Astrocyte (in vitro differentiated cells and primary cell): Measurements from ENCODE around the gene SLC25A27. TPM values are rescaled to one million over a fixed set of nuclear protein-coding genes. Genes with fewer than 3 reads are reported as not detected.

ENCODE experiments used
- DNase-seq: peaks from one replicate; pipeline ENCODE4 v3.0.0-alpha.2; 2010; ENCODE audit warnings: low read depth
- FAIRE-seq: peaks from 2 replicates; lab custom pipeline; 2011; peaks lifted over from hg19 to GRCh38; lab: Jason Lieb, UNC
- H2AFZ ChIP-seq: 2 replicates; pipeline ENCODE4 v1.6.0; 2012; ENCODE audit warnings: low read depth, low read length, inconsistent platforms
- H3K27ac ChIP-seq: 2 replicates; pipeline ENCODE4 v1.5.1; 2011; ENCODE audit warnings: low read depth, low read length, inconsistent platforms
- H3K27me3 ChIP-seq: 2 replicates; pipeline ENCODE4 v1.6.0; 2011; ENCODE audit warnings: low read length, inconsistent platforms; ENCODE audit not compliant: insufficient read depth
- H3K36me3 ChIP-seq: 2 replicates; pipeline ENCODE4 v1.5.1; 2011; ENCODE audit warnings: low read length, inconsistent platforms; ENCODE audit not compliant: insufficient read depth
- H3K4me1 ChIP-seq: 2 replicates; pipeline ENCODE4 v1.5.1; 2011; ENCODE audit warnings: low read length, inconsistent platforms; ENCODE audit not compliant: insufficient read depth
- H3K4me2 ChIP-seq: 2 replicates; pipeline ENCODE4 v1.6.0; 2012; ENCODE audit warnings: low read length, inconsistent platforms
- H3K4me3 ChIP-seq: 2 replicates; pipeline ENCODE4 v1.5.1; 2011; ENCODE audit warnings: low read depth, mild to moderate bottlenecking, low read length, inconsistent platforms; ENCODE audit not compliant: insufficient read depth
- H3K79me2 ChIP-seq: 2 replicates; pipeline ENCODE4 v1.6.0; 2012; ENCODE audit warnings: mild to moderate bottlenecking, low read length, inconsistent platforms; ENCODE audit not compliant: insufficient read depth
- H3K9ac ChIP-seq: 2 replicates; pipeline ENCODE4 v1.6.0; 2012; ENCODE audit warnings: mild to moderate bottlenecking, low read length, inconsistent platforms
- H3K9me3 ChIP-seq: 2 replicates; pipeline ENCODE4 v1.5.1; 2012; ENCODE audit warnings: low read depth, mild to moderate bottlenecking, low read length, inconsistent platforms; ENCODE audit not compliant: insufficient read depth
- H4K20me1 ChIP-seq: 2 replicates; pipeline ENCODE4 v1.6.0; 2012; ENCODE audit warnings: low read length, inconsistent platforms; ENCODE audit not compliant: insufficient read depth
- H3K27ac Mint-ChIP-seq: one replicate; pipeline ENCODE4 v1.8.0; 2021; ENCODE audit warnings: mild to moderate bottlenecking, mixed read lengths; ENCODE audit not compliant: unreplicated experiment
- H3K27me3 Mint-ChIP-seq: one replicate; pipeline ENCODE4 v1.8.0; 2021; ENCODE audit warnings: low read depth, mixed read lengths; ENCODE audit not compliant: unreplicated experiment
- H3K36me3 Mint-ChIP-seq: one replicate; pipeline ENCODE4 v1.8.0; 2021; ENCODE audit warnings: low read depth, mixed read lengths; ENCODE audit not compliant: unreplicated experiment
- H3K4me1 Mint-ChIP-seq: one replicate; pipeline ENCODE4 v1.8.0; 2021; ENCODE audit warnings: low read depth, mixed read lengths; ENCODE audit not compliant: unreplicated experiment
- H3K4me3 Mint-ChIP-seq: one replicate; pipeline ENCODE4 v1.8.0; 2021; ENCODE audit warnings: mild to moderate bottlenecking, moderate library complexity, mixed read lengths; ENCODE audit not compliant: unreplicated experiment
- H3K9me3 Mint-ChIP-seq: one replicate; pipeline ENCODE4 v1.8.0; 2021; ENCODE audit warnings: mild to moderate bottlenecking, mixed read lengths; ENCODE audit not compliant: unreplicated experiment
- CTCF ChIP-seq: IDR thresholded peaks from 2 replicates; pipeline ENCODE4 v1.5.1; 2011; ENCODE audit warnings: low read depth, mild to moderate bottlenecking, inconsistent platforms, low read length, moderate library complexity; ENCODE audit not compliant: insufficient read depth
- EZH2 ChIP-seq: IDR thresholded peaks from 2 replicates; pipeline ENCODE4 v1.6.1; 2012; ENCODE audit warnings: mild to moderate bottlenecking, low read length, inconsistent platforms; ENCODE audit not compliant: insufficient read depth
- total RNA-seq: library from RNA; stranded (reverse); gene quantifications from 2 replicates; pipeline ENCODE4 v1.2.1, GENCODE V29; 2021

SLC25A27 gene
- total RNA-seq, 1 donor from 2014 or later = 4.3 TPM

- H3K4me1 Mint-ChIP-seq = peaks cover 3% of the 10 kb centered on the region
- no peak for FAIRE-seq
- Histone ChIP-seq H3K27ac (no peak overlapping the region), H3K9ac (no peak overlapping the region), H4K20me1 (no peaks in the 10 kb centered on the region), H3K4me3 (no peak overlapping the region), H3K4me2 (no peak overlapping the region), H3K36me3 (no peaks in the 10 kb centered on the region), H3K9me3 (no peaks in the 10 kb centered on the region), H3K4me1 (no peaks in the 10 kb centered on the region), H3K27me3 (no peaks in the 10 kb centered on the region), H3K79me2 (no peaks in the 10 kb centered on the region), H2AFZ (no peak overlapping the region)
- TF ChIP-seq EZH2 (no peak), CTCF (no peak)
- H3K27ac Mint-ChIP-seq = no peak overlapping the region
- H3K36me3 Mint-ChIP-seq = no peaks in the 10 kb centered on the region
- no peak for DNase-seq
- H3K9me3 Mint-ChIP-seq = no peaks in the 10 kb centered on the region
- no peaks in the 10 kb centered on the region for H3K27me3 Mint-ChIP-seq
- no peak overlapping the region for H3K4me3 Mint-ChIP-seq
Observed at GRCh38 chr6:46637933-46638332, 14.8 kb upstream of the SLC25A27 start.

GRCh38 chr6:46638650-46639049 lies 14.1 kb upstream of the SLC25A27 start:
- no peak for TF ChIP-seq EZH2
- no peak for TF ChIP-seq CTCF
- Mint-ChIP-seq H3K4me1 (peaks cover 3% of the 10 kb centered on the region), H3K36me3 (no peaks in the 10 kb centered on the region), H3K27ac (no peak overlapping the region), H3K9me3 (no peaks in the 10 kb centered on the region), H3K4me3 (no peak overlapping the region), H3K27me3 (no peaks in the 10 kb centered on the region)
- no peak overlapping the region for H3K4me3 ChIP-seq
- no peaks in the 10 kb centered on the region for H3K36me3 ChIP-seq
- H3K27me3 ChIP-seq = no peaks in the 10 kb centered on the region
- no peak overlapping the region for H3K27ac ChIP-seq
- no peak for FAIRE-seq
- no peaks in the 10 kb centered on the region for H3K79me2 ChIP-seq
- H2AFZ ChIP-seq = no peak overlapping the region
- no peaks in the 10 kb centered on the region for H3K4me1 ChIP-seq
- H4K20me1 ChIP-seq = no peaks in the 10 kb centered on the region
- DNase-seq = no peak
- H3K4me2 ChIP-seq = no peak overlapping the region
- H3K9me3 ChIP-seq = no peaks in the 10 kb centered on the region
- no peak overlapping the region for H3K9ac ChIP-seq

GRCh38 chr6:46642928-46643751 lies 9.6 kb upstream of the SLC25A27 start:
- no peaks in the 10 kb centered on the region for H3K36me3 ChIP-seq
- no peak overlapping the region for H3K9ac ChIP-seq
- H3K4me2 ChIP-seq = no peak overlapping the region
- H3K4me3 Mint-ChIP-seq = no peak overlapping the region
- no peak overlapping the region for H3K27ac ChIP-seq
- FAIRE-seq (no peak), DNase-seq (no peak)
- no peaks in the 10 kb centered on the region for H3K4me1 ChIP-seq
- H3K27me3 ChIP-seq = no peaks in the 10 kb centered on the region
- no peaks in the 10 kb centered on the region for H3K79me2 ChIP-seq
- peaks cover 3% of the 10 kb centered on the region for H3K4me1 Mint-ChIP-seq
- H4K20me1 ChIP-seq = no peaks in the 10 kb centered on the region
- H3K4me3 ChIP-seq = no peak overlapping the region
- H3K27me3 Mint-ChIP-seq = no peaks in the 10 kb centered on the region
- TF ChIP-seq CTCF (no peak), EZH2 (no peak)
- no peaks in the 10 kb centered on the region for H3K9me3 ChIP-seq
- H3K9me3 Mint-ChIP-seq = no peaks in the 10 kb centered on the region
- H2AFZ ChIP-seq = no peak overlapping the region
- no peaks in the 10 kb centered on the region for H3K36me3 Mint-ChIP-seq
- H3K27ac Mint-ChIP-seq = no peak overlapping the region
